GM18505 (cell line): ENCODE results near the gene KRTAP4-12.
"Not testable (repeated sequence)": the region's sequence is repeated elsewhere in the genome, so short reads cannot be mapped to it uniquely, and the experiment has no call there.

Experiments
- ATAC-seq: cut with Tn5 transposase; IDR thresholded peaks from one replicate; pipeline ENCODE4 v1.9.1; 2021; ENCODE audit not compliant: unreplicated experiment
- POLR2A ChIP-seq: IDR thresholded peaks from 4 replicates; pipeline ENCODE4 v1.6.1; 2011; ENCODE audit warnings: borderline replicate concordance; ENCODE audit not compliant: insufficient read depth, insufficient read length; ENCODE audit errors: extremely low read depth

The KRTAP4-12 gene

DNA sequence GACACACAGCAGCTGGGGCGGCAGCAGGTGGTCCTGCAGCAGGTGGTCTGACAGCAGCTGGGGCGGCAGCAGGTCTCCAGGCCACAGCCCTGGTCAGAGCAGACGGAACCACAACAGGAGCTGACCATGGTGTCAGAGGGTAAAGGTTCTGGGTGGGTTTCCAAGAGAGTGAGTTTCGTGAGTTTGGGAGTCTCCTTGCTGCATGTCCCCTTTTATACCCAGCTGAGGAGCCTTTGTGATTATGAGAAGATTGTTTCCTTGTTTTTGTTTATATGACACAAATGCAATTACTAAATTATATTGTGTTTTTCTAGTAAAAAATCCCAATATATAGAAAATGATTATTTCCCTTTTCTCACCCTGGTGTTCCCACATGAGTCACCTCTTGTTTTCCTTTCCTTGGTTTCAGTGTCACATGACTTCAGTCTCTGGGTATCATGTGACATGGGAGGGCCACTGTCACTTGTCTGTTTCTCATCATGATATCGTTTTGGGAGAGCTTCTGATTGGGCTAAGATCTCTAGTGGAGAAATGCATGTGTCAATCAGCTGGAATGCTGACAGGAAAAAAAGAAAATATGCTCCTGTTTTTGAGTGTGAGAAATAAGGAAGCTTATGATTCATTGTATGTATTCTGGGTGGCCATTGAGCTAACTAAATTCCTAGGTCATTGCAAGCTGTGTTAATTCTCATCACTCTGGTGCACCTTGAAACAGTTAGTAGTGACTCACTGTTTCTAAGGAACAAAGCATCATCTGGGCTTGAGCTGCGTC is 16.6 kb upstream of the KRTAP4-12 start, which contains the start of gene KRTAP4-6:
Gene KRTAP4-6 (minus strand): TSS at position 185 of the 772 bp plus-strand sequence. CDS start 57 bp downstream, at position 128.
- ATAC-seq, result no peak
- TF ChIP-seq POLR2A, result no peak

DNA sequence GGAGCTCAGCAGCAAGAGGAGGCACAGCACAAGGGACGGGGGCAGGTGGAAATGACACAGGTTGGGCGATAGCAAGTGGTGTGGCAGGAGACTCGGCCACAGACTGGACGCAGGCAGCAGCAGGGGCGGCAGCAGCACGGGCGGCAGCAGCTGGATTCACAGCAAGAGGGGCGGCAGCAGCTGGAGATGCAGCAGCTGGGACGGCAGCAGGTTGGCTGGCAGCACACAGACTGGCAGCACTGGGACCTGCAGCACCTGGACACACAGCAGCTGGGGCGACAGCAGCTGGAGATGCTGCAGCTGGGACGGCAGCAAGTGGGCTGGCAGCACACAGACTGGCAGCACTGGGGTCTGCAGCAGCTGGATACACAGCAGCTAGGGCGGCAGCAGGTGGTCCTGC is 15.9 kb upstream of the KRTAP4-12 start:
- ATAC-seq, result not testable (repeated sequence)

DNA sequence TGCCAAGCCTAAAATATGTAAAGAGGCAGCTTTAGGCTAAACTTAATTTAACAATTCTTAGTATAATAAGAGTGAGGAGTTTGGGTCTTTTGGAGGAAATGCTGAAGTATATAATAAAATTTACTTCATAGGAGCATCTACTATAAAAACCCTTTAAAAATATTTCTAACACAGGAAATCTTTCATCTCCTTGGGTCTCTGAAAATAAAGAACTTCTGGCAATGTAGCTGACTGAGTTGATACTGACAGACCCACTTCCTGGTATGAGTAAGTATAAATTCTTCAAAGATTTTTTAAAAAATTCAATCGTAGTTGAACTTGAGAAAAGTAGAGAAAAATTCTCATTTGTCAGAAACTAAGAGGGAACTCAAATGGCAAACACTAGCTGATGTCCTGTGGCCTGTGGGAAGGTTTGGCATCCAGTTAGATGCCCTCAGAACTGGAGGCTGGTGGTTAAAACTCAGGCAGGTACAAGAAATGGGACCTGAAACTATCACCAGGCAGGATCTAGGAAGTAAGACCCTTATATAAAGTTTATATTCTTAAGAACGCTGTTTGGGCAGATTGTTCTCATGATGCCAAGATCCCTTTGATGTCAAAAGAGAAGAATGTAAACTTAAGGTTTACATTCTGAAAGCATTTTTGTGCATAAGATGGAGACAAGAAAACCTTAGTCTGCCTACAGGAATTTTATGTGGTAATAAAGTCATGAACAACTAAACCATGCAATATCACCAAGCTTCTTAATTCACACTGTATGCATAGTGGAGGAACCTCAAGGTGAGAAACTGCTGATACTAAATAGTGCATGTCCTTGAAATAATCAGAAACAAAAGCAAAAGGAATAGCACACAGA is 10.1 kb upstream of the KRTAP4-12 start:
- no peak for TF ChIP-seq POLR2A
- no peak for ATAC-seq

DNA sequence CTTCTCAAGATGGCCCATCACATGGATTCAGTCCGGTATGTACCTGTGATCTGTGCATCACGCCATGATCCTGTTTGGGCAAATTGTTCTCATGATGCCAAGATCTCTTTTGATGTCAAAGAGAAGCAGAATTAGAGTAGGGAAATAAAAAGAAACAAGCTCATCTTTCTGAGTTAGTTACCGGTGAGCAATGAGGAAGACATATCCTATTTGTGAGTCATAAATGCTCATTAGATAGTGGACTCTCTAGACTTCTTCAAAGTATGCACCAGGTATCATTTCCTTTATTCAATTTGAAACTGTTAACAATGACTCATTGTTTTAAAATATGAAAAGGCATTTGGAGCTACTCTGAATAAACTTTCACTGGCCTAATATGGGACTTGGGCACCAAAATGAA is 8.0 kb upstream of the KRTAP4-12 start:
- ATAC-seq, result no peak
- no peak for TF ChIP-seq POLR2A

GRCh38 chr17:41127371-41127770 is 3.4 kb upstream of the KRTAP4-12 start:
- TF ChIP-seq POLR2A, result no peak
- ATAC-seq, result no peak

DNA sequence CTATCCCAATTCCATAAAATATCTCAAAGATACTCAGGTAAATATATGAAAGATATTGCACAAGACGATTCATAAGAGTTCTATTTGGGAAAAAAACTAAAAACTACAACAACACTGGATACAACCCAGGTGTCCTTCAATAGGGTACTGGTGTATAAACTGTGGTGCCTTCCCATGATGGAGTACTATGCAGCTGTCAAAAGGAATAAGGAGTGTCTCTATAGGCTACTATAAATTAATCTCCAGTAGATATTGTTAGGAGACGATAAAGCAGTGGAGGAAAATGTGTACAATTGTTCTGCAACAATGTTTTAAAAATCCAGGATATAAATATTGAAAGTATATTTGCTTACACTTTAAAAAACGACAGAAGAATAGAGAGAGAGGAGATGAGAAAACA is 2.4 kb upstream of the KRTAP4-12 start:
- no peak for ATAC-seq
- no peak for TF ChIP-seq POLR2A

- no peak for ATAC-seq
Measured at GRCh38 chr17:41125064-41125463, 1.1 kb upstream of the KRTAP4-12 start.

GRCh38 chr17:41123292-41123990 is 541 bp downstream of the KRTAP4-12 start:
- not testable (repeated sequence) for ATAC-seq

More at GRCh38 chr17:41125064-41125463, 1.1 kb upstream of the KRTAP4-12 start:
- no peak for TF ChIP-seq POLR2A

DNA sequence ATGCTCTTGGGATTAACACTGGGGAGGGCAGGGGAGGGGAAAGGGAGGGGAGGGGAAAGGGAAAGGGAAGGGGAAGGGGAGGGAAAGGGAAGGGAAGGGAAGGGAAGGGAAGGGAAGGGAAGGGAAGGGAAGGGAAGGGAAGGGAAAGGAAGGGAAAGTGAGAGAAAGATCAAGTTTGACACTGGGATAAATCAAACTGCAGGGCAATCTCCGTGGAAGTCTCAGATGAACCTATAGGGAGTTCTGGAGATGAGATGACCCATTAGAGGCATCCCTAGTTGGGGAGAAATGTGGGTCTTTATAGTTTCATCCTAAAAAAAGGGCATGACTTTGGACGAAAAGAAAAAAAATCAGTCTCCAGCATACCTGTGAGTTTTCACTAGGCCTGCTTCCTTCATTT is 2.2 kb downstream of the KRTAP4-12 start:
- no peak for TF ChIP-seq POLR2A
- no peak for ATAC-seq

DNA sequence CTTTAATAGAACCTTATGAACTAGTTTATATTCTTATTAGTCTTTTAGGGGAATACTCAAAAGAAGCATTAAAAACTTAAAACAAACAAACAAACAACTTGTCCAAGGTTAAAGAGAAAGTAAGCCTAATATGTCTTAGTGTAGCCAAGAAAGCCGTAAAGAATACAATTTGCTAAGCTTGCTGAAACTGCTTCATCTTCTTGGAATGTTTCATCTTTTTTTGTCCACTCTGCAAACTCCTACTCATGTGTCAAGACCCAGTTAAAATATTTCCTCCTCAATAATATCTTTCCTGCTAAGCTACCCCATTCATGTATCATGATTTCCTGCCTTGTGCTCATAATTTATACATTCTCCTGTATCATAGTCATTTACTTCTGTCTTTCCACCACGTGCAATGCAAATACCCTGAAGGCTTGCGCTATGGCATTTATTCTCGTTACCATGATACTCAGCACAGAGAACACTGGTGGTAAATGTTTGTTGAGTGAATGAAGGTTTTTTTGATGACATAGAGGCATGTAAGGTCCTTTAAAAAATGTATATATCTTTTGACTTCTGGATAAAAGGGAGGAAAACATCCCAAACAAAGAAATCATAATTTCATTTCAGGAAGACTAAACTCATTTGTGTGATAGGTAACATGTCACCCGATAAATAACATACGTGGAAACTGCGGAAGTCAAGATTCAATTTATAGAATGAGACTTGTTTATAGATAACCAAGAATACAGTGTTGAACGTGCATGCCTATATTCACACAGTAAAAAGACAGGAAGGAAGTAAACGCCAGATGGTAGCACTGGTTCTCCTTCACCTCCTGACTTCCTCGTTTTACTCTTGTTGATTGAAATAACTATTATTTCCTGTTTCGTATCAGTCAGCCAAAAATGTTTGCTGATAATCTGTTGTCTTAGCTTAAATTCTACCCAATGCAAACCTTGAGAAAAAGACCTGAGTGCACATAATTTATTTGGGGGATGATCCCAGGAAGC is 4.0 kb downstream of the KRTAP4-12 start:
- not testable (repeated sequence) for ATAC-seq

GRCh38 chr17:41118721-41119120 is 5.3 kb downstream of the KRTAP4-12 start:
- ATAC-seq, result no peak
- no peak for TF ChIP-seq POLR2A

GRCh38 chr17:41117846-41118386 is 6.1 kb downstream of the KRTAP4-12 start, which contains the start of gene KRTAP4-11:
KRTAP4-11 (minus strand) TSS chr17:41118373; CDS start chr17:41118315, 58 bp downstream.
- not testable (repeated sequence) for ATAC-seq
